Body of pancreas (tissue), 4 donors: ENCODE measurements around the gene STAT5A. TPM values are rescaled to one million over a fixed set of nuclear protein-coding genes. Genes with fewer than 3 reads are reported as not detected.

ENCODE experiments used
- ATAC-seq: fragments of 150-250 bp; one replicate; pipeline ENCODE4 v1.9.1; 2016
- DNase-seq, 4 donors: peaks; one replicate each; pipeline ENCODE4 v3.0.0-alpha.2; 2019
- H3K27ac ChIP-seq, 4 donors: fragments of 200-600 bp; sonication (generic); 1 replicate in 3 of 4; 2 replicates in 1 of 4; pipeline versions ENCODE4 v1.5.1 to v1.6.1; 2016 to 2019; ENCODE audit warnings: mild to moderate bottlenecking in 1 of 4, mixed read lengths in 1 of 4, moderate library complexity in 1 of 4
- H3K27me3 ChIP-seq, 2 donors: fragments of 200-600 bp; sonication (generic); one replicate each; pipeline ENCODE4 v1.6.0; 2016; ENCODE audit warnings: mild to moderate bottlenecking in 1 of 2
- H3K36me3 ChIP-seq, 2 donors: fragments of 200-600 bp; sonication (generic); replicated peaks in 1 of 2; 2 replicates each; pipeline ENCODE4 v1.5.1; 2016; ENCODE audit warnings: low read depth in 2 of 2; ENCODE audit not compliant: insufficient read depth in 1 of 2
- H3K4me1 ChIP-seq: fragments of 200-600 bp; sonication (generic); one replicate; pipeline ENCODE4 v1.6.0; 2016
- H3K4me3 ChIP-seq, 2 donors: fragments of 200-600 bp; sonication (generic); 1 replicate in 1 of 2; 2 replicates in 1 of 2; pipeline ENCODE4 v1.5.1; 2016 to 2019
- H3K9me3 ChIP-seq, 3 donors: fragments of 200-600 bp; sonication (generic); 1 replicate in 2 of 3; 2 replicates in 1 of 3; pipeline ENCODE4 v1.5.1; 2016
- POLR2A ChIP-seq, 3 donors: fragments of 450-650 bp; IDR thresholded peaks; one replicate each; pipeline ENCODE4 v1.6.1; 2016; ENCODE audit warnings: antibody characterized with exemption in 3 of 3, mild to moderate bottlenecking in 2 of 3
- WGBS, 2 donors: methylation state at CpG; one replicate each; pipeline ENCODE4 v1.1.5; 2017; 5-methylcytosine and 5-hydroxymethylcytosine counted together
- intact Hi-C: fragments of 100-400 bp; cut with DNase I; formaldehyde crosslinking; loops from one replicate; pipeline ENCODE4 v1.15.1; 2023
- total RNA-seq, 2 donors: library from RNA; depleted of rRNA; stranded (reverse); fragments of >200 nt; gene quantifications; one replicate each; pipeline ENCODE4 v1.1.0, GENCODE V29; 2016
- TF ChIP-seq, protein P1 (sequence below), 7 experiments: fragments of 450-650 bp in 4 of 7; fragments of 200-600 bp in 3 of 7; sonication (generic) in 3 of 7; IDR thresholded peaks; one replicate each; pipeline ENCODE4 v1.5.1; 2016 to 2019; ENCODE audit warnings: antibody characterized with exemption in 7 of 7

The STAT5A gene
- total RNA-seq, 2 donors from 2014 or later, result 25.2 to 52.1 TPM

DNA sequence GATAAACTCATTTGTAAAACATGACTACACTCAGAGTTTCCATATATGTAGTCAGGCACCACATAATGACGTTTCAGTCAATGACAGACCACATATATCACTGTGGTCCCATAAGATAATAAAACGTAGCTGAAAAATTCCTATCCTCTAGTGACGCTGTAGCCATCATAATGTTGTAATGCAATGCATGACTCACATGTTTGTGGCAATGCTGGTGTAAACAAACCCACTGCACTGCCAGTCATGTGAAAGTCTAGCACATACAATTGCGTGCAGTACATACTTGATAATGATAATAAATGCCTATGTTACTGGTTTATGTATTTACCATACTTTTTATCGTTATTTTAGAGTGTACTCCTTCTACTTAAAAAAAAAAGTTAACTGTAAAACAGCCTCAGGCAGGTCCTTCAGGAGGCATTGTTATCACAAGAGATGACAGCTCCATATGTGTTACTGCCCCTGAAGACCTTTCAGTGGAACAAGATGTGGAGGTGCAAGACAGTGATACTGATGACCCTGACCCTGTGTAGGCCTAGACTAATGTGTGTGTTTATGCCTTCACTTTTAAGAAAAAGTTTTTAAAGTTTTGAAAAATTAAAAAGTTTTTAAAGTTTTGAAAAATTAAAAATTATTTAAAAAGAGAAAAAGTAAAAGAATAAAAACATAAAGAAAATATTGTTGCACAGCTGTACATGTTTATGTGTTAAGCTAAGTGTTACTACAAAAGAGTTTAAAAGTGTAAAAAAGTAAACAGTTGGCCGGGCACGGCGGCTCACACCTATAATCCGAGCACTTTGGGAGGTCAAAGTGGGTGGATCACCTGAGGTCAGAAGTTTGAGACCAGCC lies 21.2 kb upstream of the STAT5A start:
- Histone ChIP-seq H3K4me1 (peaks cover 5% of the 10 kb centered on the region), H3K27ac (no peak overlapping the region), H3K9me3 (no peaks in the 10 kb centered on the region), H3K4me3 (no peak overlapping the region), H3K27me3 (no peaks in the 10 kb centered on the region), H3K36me3 (no peaks in the 10 kb centered on the region)
- intact Hi-C loops, result no loop called here
- peak in 1 of 4 donors; percentile 25 for DNase-seq
- WGBS, 2 donors, result 74 to 75% methylated on average over 9 of the region's 9 CpGs
- ATAC-seq, result no peak
- TF ChIP-seq, protein P1, sequence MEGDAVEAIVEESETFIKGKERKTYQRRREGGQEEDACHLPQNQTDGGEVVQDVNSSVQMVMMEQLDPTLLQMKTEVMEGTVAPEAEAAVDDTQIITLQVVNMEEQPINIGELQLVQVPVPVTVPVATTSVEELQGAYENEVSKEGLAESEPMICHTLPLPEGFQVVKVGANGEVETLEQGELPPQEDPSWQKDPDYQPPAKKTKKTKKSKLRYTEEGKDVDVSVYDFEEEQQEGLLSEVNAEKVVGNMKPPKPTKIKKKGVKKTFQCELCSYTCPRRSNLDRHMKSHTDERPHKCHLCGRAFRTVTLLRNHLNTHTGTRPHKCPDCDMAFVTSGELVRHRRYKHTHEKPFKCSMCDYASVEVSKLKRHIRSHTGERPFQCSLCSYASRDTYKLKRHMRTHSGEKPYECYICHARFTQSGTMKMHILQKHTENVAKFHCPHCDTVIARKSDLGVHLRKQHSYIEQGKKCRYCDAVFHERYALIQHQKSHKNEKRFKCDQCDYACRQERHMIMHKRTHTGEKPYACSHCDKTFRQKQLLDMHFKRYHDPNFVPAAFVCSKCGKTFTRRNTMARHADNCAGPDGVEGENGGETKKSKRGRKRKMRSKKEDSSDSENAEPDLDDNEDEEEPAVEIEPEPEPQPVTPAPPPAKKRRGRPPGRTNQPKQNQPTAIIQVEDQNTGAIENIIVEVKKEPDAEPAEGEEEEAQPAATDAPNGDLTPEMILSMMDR (IDR thresholded peaks at IDR 0.05), result no peak
- no peak for TF ChIP-seq POLR2A (IDR thresholded peaks at IDR 0.05)

DNA sequence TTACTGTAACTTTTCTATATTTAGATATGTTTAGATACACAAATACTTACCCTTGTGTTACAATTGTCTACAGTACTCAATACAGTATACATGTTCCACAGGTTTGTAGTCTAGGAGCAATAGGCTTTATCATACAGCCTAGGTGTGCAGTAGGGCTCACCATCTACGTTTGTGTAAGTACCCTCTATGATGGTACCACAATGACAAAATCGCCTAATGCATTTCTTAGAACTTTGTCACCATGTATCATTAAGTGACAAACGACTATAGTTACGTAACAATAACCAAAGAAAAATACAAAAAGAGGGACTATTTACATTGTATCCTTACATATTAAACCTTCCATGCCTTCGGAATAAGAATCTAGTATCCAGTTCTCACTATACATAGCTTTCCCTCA lies 20.1 kb upstream of the STAT5A start:
- H3K4me3 ChIP-seq, result no peak overlapping the region
- 78 to 83% methylated on average over 5 of the region's 5 CpGs for WGBS, 2 donors
- peaks cover 5% of the 10 kb centered on the region for H3K4me1 ChIP-seq
- H3K27me3 ChIP-seq, result no peaks in the 10 kb centered on the region
- no peak for ATAC-seq
- DNase-seq, result no peak
- no peak overlapping the region for H3K27ac ChIP-seq
- no peaks in the 10 kb centered on the region for H3K36me3 ChIP-seq
- intact Hi-C loops, result no loop called here
- TF ChIP-seq, protein P1 (IDR thresholded peaks at IDR 0.05), result no peak
- TF ChIP-seq POLR2A (IDR thresholded peaks at IDR 0.05), result no peak
- H3K9me3 ChIP-seq, result no peaks in the 10 kb centered on the region

DNA sequence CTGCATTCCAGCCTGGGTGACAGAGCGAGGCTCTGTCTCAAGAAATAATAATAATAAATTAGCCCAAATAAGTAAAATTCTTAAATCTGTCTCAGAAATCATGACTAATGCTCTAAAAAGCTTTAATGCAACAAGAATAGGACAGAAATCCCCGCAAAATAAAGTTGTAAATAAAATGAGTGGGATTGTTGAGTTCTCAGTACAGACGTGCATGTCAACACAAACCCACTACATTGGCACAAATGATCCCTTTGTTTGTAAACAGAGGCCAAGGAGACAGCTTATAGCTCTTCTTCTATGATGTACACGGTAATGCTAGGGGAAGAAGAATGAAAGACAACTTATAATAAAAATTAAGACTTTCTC lies 18.1 kb upstream of the STAT5A start:
- Histone ChIP-seq H3K4me3 (no peak overlapping the region), H3K4me1 (peaks cover 15% of the 10 kb centered on the region), H3K36me3 (no peaks in the 10 kb centered on the region), H3K27ac (no peak overlapping the region), H3K9me3 (no peaks in the 10 kb centered on the region), H3K27me3 (no peaks in the 10 kb centered on the region)
- ATAC-seq (no peak), DNase-seq (no peak)
- 67 to 84% methylated on average over 4 of the region's 4 CpGs for WGBS, 2 donors
- intact Hi-C loops, result no loop called here
- TF ChIP-seq, protein P1 (IDR thresholded peaks at IDR 0.05), result no peak
- no peak for TF ChIP-seq POLR2A (IDR thresholded peaks at IDR 0.05)

DNA sequence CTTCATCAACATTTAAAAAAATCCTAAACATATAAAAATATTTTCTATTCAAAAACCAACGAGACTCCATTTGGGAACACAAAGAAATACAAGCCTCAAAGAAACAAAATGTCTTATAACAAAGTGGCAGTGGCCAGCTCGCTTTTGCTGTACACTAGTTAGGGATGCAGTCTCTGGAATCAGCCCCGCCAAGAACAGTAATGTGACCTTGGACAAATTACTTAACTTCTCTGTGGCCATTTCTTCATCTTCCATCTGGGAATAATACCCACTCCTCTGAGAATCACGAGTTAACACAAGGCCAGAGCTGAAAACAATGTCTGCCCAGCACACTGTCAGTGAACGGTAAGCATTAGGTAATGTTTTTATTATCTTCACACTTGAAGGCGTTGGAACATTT lies 17.7 kb upstream of the STAT5A start:
- Histone ChIP-seq H3K27ac (no peak overlapping the region), H3K27me3 (no peaks in the 10 kb centered on the region), H3K9me3 (no peaks in the 10 kb centered on the region), H3K36me3 (no peaks in the 10 kb centered on the region), H3K4me1 (peaks cover 15% of the 10 kb centered on the region), H3K4me3 (no peak overlapping the region)
- ATAC-seq (no peak), DNase-seq (no peak)
- TF ChIP-seq POLR2A (IDR thresholded peaks at IDR 0.05), result no peak
- TF ChIP-seq, protein P1 (IDR thresholded peaks at IDR 0.05), result no peak
- 52 to 66% methylated on average over 6 of the region's 6 CpGs for WGBS, 2 donors
- intact Hi-C loops, result no loop called here
